DMS53 treated with DMSO at 0.1 percent for 48 hours (cell line): Measurements from ENCODE around the gene PLCH2.

Source experiments
- DNase-seq: peaks from one replicate; lab custom pipeline; 2025; ENCODE audit not compliant: unreplicated experiment; lab: John Stamatoyannopoulos, UW

Gene PLCH2

GRCh38 chr1:2460996-2461751 is 14.9 kb upstream of the PLCH2 start:
- DNase-seq = no peak

- no peak for DNase-seq
Observed at GRCh38 chr1:2462819-2463218, 13.3 kb upstream of the PLCH2 start.

- DNase-seq = no peak
Observed at GRCh38 chr1:2463396-2463795, 12.7 kb upstream of the PLCH2 start.

GRCh38 chr1:2465371-2466269 is 10.5 kb upstream of the PLCH2 start:
- DNase-seq = no peak

- DNase-seq = no peak
Observed at GRCh38 chr1:2466270-2466665, 9.8 kb upstream of the PLCH2 start.

- no peak for DNase-seq
Observed at GRCh38 chr1:2466958-2467554, 9.0 kb upstream of the PLCH2 start.

GRCh38 chr1:2468041-2468472 is 8.0 kb upstream of the PLCH2 start:
- no peak for DNase-seq

GRCh38 chr1:2468540-2468939 is 7.5 kb upstream of the PLCH2 start:
- no peak for DNase-seq

GRCh38 chr1:2469103-2469940 is 6.8 kb upstream of the PLCH2 start:
- no peak for DNase-seq

- DNase-seq = no peak
Observed at GRCh38 chr1:2470290-2471158, 5.6 kb upstream of the PLCH2 start.

GRCh38 chr1:2471159-2471471 is 5.0 kb upstream of the PLCH2 start:
- DNase-seq = no peak

- no peak for DNase-seq
Observed at GRCh38 chr1:2471587-2472001, 4.5 kb upstream of the PLCH2 start.

- no peak for DNase-seq
Observed at GRCh38 chr1:2472109-2472508, 4.0 kb upstream of the PLCH2 start.

- no peak for DNase-seq
Observed at GRCh38 chr1:2472561-2473177, 3.4 kb upstream of the PLCH2 start.

GRCh38 chr1:2473198-2473597 is 2.9 kb upstream of the PLCH2 start:
- DNase-seq = no peak

- no peak for DNase-seq
Observed at GRCh38 chr1:2474104-2474844, 1.8 kb upstream of the PLCH2 start.

- no peak for DNase-seq
Observed at GRCh38 chr1:2474933-2475371, 1.1 kb upstream of the PLCH2 start.

- DNase-seq = no peak
Observed at GRCh38 chr1:2475571-2475970, 518 bp upstream of the PLCH2 start.

GRCh38 chr1:2477309-2477708 is 1.2 kb downstream of the PLCH2 start:
- DNase-seq = no peak
